NCI-H1694 (cell line): ENCODE results near the gene RFX4.
"Not testable (repeated sequence)": the region's sequence is repeated elsewhere in the genome, so short reads cannot be mapped to it uniquely, and the experiment has no call there.

Experiments
- DNase-seq: peaks from one replicate; lab custom pipeline; 2025; lab: John Stamatoyannopoulos, UW

RFX4 gene

GRCh38 chr12:106690569-106691305, 107.9 kb downstream of the RFX4 start:
- no peak for DNase-seq

GRCh38 chr12:106692033-106692432, 109.2 kb downstream of the RFX4 start:
- not testable (repeated sequence) for DNase-seq

DNA sequence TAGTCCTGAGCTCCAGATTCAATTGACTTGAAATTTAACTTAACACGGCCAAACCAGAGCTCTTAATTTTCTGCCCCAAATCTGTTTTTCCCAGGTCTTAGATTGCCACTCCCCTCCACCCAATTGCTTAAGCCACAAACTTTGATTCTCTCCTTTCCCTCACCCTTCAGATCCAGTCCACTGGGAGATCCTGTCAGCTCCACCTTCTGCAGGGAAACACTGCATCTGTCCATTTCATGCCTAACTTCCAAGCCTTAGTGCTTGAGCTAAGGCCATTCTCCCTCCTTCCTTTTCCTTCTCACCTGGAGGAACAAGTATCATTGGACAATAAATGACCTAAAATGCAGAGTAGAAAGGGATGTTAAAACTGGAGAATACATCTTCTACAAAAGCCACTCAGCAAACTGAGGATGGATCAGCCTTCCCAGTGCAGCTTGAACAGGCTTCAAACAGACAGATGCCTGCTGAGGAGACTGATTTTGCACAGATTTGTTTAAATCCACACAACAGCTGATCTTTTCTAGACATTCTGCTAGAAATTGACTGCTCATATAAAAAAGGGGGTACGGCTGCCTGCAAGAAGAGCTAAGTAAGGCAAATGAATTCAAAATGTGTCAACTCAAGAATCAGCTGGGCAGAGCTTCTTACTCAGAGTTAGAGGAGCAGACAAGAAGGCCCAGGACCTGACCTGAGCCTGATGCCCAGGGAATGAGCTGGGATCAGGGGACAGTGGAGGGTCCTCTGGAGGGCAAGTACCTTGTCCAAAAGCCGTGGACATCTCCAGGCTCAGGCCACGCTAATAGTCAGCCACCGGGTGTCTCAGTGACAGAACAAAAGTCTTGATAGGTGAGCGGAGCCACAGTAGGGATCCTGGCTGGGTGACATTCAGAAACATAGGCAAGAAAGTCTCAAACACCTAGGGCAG, 110.4 kb downstream of the RFX4 start:
- no peak for DNase-seq

DNA sequence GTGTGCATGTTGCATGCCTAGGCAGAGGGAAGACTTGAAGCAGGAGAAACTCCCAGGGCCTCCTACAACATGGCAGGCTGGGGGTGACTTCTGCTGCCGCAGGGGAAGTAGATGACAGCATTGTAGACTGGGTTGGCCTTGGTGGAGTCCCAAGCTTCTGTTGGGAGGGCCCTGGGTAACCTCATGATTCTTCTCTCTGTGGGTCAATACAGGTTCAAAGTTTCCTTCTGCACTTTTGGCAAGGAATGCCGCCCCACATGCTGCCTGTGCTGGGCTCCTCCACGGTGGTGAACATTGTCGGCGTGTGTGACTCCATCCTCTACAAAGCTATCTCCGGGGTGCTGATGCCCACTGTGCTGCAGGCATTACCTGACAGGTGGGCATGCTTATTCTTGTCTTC, 113.3 kb downstream of the RFX4 start:
- DNase-seq: no peak

DNA sequence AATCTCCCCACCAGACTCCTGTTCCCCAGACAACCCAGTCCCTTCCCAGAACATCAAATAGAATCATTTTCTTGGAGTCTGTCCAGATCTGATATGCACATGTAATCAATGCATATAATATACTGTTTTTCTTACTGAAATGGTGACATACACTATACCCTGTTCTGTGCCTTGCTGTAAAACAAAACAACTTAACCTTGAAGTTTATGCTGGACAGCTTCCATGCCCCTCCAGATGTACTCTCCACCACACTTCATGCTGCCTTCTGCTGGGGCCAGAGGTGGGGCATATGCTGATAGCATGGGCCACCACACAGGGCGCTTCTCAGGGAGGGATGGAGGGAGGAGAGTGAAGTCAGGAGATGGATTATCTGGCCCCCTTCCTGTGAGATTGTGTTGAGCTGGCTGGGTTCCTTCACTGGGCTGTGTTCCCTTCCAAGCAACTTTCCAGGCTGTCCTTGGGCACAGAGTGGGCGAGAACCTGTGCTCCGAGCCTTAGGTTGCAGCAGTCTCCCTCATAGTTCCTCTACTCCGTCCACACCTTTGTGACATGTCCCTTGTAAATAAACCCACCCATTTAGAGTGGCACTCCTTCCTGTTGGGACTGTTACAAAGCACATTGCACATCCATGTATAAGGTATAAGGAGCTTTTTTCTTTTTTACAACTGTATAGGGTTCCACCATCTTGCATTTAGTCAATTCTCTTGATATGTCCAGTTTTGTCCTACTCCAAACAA, 114.0 kb downstream of the RFX4 start:
- no peak for DNase-seq

DNA sequence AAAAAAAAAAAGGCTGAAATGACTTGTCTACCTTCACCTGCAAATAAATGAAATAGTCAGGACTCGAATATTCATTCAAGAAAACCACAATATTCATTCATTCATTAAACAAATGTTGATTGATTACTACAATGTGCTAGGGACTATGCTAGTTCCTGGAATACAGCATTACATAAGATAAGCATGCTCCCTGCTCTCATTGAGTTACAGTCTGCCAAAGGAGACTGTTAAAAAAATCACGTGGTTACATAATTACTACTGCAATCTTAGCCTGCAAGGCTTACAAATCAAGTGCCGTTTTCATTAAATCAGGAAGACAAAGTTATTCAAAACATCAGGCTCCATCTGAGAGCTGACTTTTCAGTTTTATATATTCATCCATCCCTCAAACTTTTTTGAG, 121.3 kb downstream of the RFX4 start:
- no peak for DNase-seq

DNA sequence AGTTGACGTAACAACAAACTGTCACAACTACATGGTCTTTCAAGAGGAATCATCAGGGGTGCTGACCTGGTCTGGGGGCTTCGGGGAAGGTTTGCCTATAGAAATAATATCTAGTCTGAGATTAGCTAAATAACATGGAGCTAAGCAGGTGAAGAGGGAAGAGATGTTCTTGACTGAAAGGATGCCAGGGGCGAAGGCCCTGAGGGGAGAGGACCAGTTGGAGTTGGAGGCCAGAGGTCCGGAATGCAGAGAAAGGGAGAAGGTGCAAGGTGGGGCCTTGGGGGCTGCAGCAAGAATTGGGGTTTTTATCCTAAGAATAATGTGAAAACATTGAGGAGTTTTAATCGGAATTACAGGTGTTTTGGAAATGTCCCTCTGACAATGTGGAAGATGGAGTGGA, 123.2 kb downstream of the RFX4 start:
- DNase-seq: no peak

GRCh38 chr12:106709068-106709511, 126.3 kb downstream of the RFX4 start:
- DNase-seq: no peak

DNA sequence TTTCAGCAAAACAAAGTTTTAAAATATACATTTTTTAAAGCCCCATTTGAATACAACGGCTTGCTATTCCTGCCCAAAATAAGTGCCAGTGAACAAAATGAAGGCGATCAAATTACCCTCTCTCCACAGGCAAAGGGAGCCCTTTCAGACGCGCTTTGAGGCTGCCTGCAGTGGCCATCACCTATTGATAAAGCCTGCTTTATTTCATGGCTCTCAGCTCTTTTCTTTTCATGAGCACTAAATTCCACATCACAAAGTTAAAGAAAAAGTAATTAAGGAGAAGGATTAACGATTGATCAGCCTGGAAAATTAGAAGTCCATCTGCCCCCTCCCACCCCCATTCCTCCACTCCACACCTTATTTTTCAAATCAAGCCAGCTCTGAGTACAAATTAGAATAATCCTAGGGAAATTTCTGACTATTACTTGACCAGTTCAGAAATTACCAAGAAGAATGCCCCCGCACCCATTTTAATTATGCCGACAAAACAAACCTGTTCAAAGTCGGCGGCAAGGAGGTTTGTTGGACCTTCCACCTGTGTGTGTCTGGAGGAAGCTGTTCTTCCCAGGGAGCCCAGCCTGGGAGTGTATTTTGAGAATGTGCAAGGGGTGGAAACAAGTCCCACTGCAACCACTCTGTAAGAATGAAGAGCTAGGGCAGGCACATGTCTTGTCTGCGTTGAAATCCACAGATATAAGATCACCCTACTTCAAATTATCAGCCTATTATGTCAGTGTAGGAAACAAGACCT, 127.5 kb downstream of the RFX4 start:
- no peak for DNase-seq

- DNase-seq: no peak
Measured at GRCh38 chr12:106711316-106711715, 128.5 kb downstream of the RFX4 start.

DNA sequence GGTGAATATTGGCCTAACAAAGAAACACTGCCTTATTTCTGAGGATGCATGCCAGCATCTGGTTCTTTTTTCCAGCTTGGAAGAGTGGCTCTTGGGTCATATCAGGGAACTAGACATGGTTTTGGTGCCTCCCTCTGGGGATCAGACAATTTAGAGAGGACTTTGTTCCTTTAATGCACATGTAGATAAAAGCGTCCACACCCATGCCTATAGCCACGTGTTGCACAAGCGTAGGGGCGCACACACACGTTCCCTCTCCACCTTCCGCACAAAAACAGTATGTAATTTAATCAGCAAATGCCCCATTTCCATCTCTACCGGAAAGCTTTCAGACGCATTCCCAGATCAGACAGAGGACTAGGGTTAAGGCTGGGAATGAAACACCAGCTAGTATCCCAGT, 130.0 kb downstream of the RFX4 start:
- DNase-seq: no peak

- DNase-seq: no peak
Measured at GRCh38 chr12:106714926-106715325, 132.1 kb downstream of the RFX4 start.

DNA sequence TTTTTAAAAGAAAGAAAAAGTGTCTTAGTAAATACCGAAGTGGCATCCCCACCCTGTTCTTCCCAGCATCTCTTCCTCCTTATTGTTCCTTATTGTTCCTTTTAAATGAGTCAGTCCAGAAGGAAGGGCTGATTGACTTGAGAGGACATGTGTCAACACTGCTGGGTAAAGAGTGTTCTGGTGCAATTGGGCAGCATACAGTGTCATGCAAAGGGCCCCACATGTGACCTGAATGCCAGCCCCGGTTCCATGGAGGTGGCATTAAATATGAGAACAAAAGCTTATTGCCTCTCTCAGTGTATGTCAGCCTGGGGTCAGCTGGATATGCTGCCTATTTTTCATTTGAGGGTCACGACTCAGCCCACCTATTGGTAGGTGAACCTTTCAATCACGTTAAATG, 132.8 kb downstream of the RFX4 start:
- no peak for DNase-seq

DNA sequence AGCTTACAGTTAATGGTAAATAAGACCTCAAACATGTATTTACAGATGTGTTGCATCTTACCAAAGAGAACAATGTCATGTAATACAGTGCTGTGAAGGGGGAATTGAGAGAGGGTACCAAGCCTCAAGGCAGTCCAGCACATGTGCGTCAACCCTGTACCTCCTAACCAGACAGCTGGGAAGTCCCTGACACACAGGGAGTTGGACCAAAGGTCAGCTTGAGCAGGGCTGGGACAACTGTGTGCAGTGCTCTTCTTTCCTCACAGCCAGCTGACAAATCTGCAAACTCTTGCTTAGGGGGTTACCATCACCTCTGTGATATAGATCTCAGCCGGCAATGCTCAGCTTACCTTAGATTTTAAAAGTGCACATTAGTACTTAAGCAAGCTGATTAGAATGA, 134.9 kb downstream of the RFX4 start:
- DNase-seq: no peak

GRCh38 chr12:106719879-106720278, 137.1 kb downstream of the RFX4 start:
- no peak for DNase-seq

GRCh38 chr12:106720696-106721095, 137.9 kb downstream of the RFX4 start:
- DNase-seq: no peak

DNA sequence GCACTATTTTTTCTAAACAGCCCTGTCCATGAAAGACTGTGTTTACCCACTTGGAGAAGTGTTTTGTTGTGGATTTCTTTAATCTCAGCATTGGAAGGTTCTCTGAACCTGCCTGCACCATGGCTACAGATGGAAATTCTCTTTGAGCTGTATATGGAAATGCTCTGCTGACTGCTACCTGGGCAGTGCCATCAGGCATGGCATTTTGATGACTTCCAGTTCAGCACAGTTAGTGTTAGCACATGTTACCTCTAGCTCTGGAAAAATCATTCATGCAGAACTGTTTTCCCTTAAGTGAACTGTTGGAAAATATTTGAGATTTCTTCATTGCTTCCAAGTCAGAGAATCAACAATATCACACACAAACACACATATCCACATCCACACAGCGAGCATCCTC, 139.1 kb downstream of the RFX4 start:
- no peak for DNase-seq

GRCh38 chr12:106722837-106723236, 140.0 kb downstream of the RFX4 start:
- no peak for DNase-seq

GRCh38 chr12:106723416-106723815, 140.6 kb downstream of the RFX4 start:
- no peak for DNase-seq

- DNase-seq: no peak
Measured at GRCh38 chr12:106724116-106724515, 141.3 kb downstream of the RFX4 start.

- DNase-seq: no peak
Measured at GRCh38 chr12:106724934-106725333, 142.1 kb downstream of the RFX4 start.
